PC-3 (cell line): Measurements from ENCODE around the gene GSTCD. TPM values are rescaled to one million over a fixed set of nuclear protein-coding genes. Genes with fewer than 3 reads are reported as not detected.

Experiments used
- ATAC-seq: fragments of 200-7000 bp; cut with Tn5 transposase; 2 replicates; pipeline ENCODE4 v1.9.1; 2020; ENCODE audit warnings: mild to moderate bottlenecking, moderate library complexity
- BruUV-seq: library from RNA; stranded (reverse); fragments of 400-500 nt; replicated peaks from 2 replicates; lab custom pipeline; 2021; lab: Mats Ljungman, UMichigan
- CTCF ChIA-PET: fragments of 300-600 bp; sonication (Branson Sonifier 250); formaldehyde crosslinking; loops from one replicate; lab custom pipeline; 2022; ENCODE audit warnings: antibody characterized with exemption; lab: Charles Lee
- POLR2A ChIA-PET: fragments of 300-600 bp; sonication (Branson Sonifier 250); formaldehyde crosslinking; loops from one replicate; lab custom pipeline; 2022; ENCODE audit warnings: antibody characterized with exemption; ENCODE audit not compliant: unreplicated experiment; lab: Charles Lee
- DNase-seq: peaks from one replicate; pipeline ENCODE4 v3.0.0-alpha.2; 2015
- H2AFZ ChIP-seq: fragments of 300-600 bp; sonication (generic); 2 replicates; pipeline ENCODE4 v1.6.0; 2016; ENCODE audit warnings: antibody characterized with exemption, low read length
- H3F3A ChIP-seq: fragments of 300-600 bp; sonication (generic); one replicate; pipeline ENCODE4 v1.6.0; 2017; ENCODE audit warnings: antibody characterized with exemption, low read length, control low read depth, mild to moderate bottlenecking; ENCODE audit not compliant: unreplicated experiment
- H3K27ac ChIP-seq: fragments of 300-600 bp; sonication (generic); 2 replicates; pipeline ENCODE4 v1.5.1; 2016; ENCODE audit warnings: mild to moderate bottlenecking, low read length
- H3K27me3 ChIP-seq: fragments of 300-600 bp; sonication (generic); 2 replicates; pipeline ENCODE4 v1.6.1; 2016; ENCODE audit warnings: low read length, mixed read lengths
- H3K36me3 ChIP-seq: fragments of 300-600 bp; sonication (generic); 2 replicates; pipeline ENCODE4 v1.6.1; 2016; ENCODE audit warnings: low read depth, mixed run types, low read length, mixed read lengths
- H3K4me1 ChIP-seq: fragments of 300-600 bp; sonication (generic); 2 replicates; pipeline ENCODE4 v1.5.1; 2016; ENCODE audit warnings: low read length; ENCODE audit not compliant: insufficient read depth
- H3K4me2 ChIP-seq: fragments of 300-600 bp; sonication (generic); 2 replicates; pipeline ENCODE4 v1.6.0; 2016; ENCODE audit warnings: low read length
- H3K4me3 ChIP-seq: fragments of 300-600 bp; sonication (generic); 2 replicates; pipeline ENCODE4 v1.5.1; 2016; ENCODE audit warnings: mild to moderate bottlenecking, low read length, mixed read lengths
- H3K79me2 ChIP-seq: fragments of 300-600 bp; sonication (generic); 2 replicates; pipeline ENCODE4 v1.6.1; 2017; ENCODE audit warnings: low read length, mixed read lengths
- H3K9ac ChIP-seq: fragments of 300-600 bp; sonication (generic); 2 replicates; pipeline ENCODE4 v1.6.0; 2016; ENCODE audit warnings: mild to moderate bottlenecking, low read length
- H3K9me2 ChIP-seq: fragments of 300-600 bp; sonication (generic); replicated peaks from 2 replicates; pipeline ENCODE4 v1.6.1; 2016; ENCODE audit warnings: mixed run types, low read length, mixed read lengths
- H3K9me3 ChIP-seq: fragments of 300-600 bp; sonication (generic); 2 replicates; pipeline ENCODE4 v1.6.1; 2016; ENCODE audit warnings: low read length, mixed read lengths
- H4K20me1 ChIP-seq: fragments of 300-600 bp; sonication (generic); 2 replicates; pipeline ENCODE4 v1.6.1; 2016; ENCODE audit warnings: low read length, mixed read lengths
- CTCF ChIP-seq: fragments of 300-600 bp; sonication (generic); conservative IDR thresholded peaks from 2 replicates; pipeline ENCODE4 v1.5.1; 2017; ENCODE audit warnings: antibody characterized with exemption, low read depth, mild to moderate bottlenecking, low read length
- EZH2 ChIP-seq: fragments of 300-600 bp; sonication (generic); IDR thresholded peaks from one replicate; pipeline ENCODE4 v1.6.1; 2017; ENCODE audit warnings: antibody characterized with exemption, mild to moderate bottlenecking, low read length; ENCODE audit not compliant: unreplicated experiment
- EZH2phosphoT487 ChIP-seq: fragments of 300-600 bp; sonication (generic); IDR thresholded peaks from 2 replicates; pipeline ENCODE4 v1.6.1; 2018; ENCODE audit warnings: mild to moderate bottlenecking, antibody characterized with exemption, low read length, borderline replicate concordance
- intact Hi-C: fragments of 100-400 bp; cut with micrococcal nuclease; formaldehyde crosslinking; loops from 2 replicates; pipeline ENCODE4 v1.9.0; 2023
- total RNA-seq: library from RNA; depleted of rRNA; stranded (reverse); fragments of >200 nt; gene quantifications from 2 replicates; pipeline ENCODE4 v1.2.3, GENCODE V29; 2014

GSTCD gene
- total RNA-seq, 1 experiment from 2014 or later, result 12.1 TPM

DNA sequence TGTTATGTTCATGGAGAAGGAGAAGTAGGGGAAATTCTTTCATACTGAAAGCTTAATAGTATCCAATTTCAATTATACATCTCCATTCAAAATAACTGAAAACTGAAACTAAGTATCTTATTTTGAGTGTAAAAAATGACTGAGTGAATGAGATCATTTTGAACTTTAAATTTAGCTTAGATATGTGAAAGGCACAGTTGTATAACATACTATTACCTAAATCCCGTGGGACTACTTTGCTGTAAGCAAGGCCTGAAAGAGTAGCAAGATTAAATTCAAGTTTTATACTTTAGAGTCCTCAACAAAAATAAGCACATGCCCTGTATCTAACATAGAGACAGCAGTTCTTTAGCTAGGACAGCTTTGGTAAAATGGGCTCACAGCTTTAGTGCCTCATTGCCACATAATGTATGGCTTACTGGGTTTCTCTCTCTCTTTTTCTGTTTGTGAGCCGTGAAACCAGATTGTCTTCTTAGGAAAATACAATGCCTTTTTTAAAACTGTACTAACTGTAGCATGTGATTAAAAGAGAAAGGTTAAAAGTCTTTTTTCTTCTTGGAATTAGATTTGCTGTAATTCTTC is 43.2 kb downstream of the GSTCD start:
- no peaks in the 10 kb centered on the region for H3F3A ChIP-seq
- H3K9me2 ChIP-seq, result no peaks in the 10 kb centered on the region
- H3K4me2 ChIP-seq, result no peak overlapping the region
- H3K27me3 ChIP-seq, result no peaks in the 10 kb centered on the region
- H3K79me2 ChIP-seq, result no peaks in the 10 kb centered on the region
- no TSS peak for BruUV-seq
- no peaks in the 10 kb centered on the region for H3K36me3 ChIP-seq
- ATAC-seq, result no peak
- no peak overlapping the region for H3K4me3 ChIP-seq
- no peaks in the 10 kb centered on the region for H4K20me1 ChIP-seq
- no peak overlapping the region for H3K27ac ChIP-seq
- no peak for DNase-seq
- H3K9me3 ChIP-seq, result no peaks in the 10 kb centered on the region
- no peak for TF ChIP-seq EZH2
- no peak for TF ChIP-seq CTCF
- no peak for TF ChIP-seq EZH2phosphoT487
- H3K4me1 ChIP-seq, result no peaks in the 10 kb centered on the region
- H2AFZ ChIP-seq, result no peak overlapping the region
- ChIA-PET POLR2A (no interaction called here), CTCF (no interaction called here)
- H3K9ac ChIP-seq, result no peak overlapping the region
- intact Hi-C loops, result no loop called here

DNA sequence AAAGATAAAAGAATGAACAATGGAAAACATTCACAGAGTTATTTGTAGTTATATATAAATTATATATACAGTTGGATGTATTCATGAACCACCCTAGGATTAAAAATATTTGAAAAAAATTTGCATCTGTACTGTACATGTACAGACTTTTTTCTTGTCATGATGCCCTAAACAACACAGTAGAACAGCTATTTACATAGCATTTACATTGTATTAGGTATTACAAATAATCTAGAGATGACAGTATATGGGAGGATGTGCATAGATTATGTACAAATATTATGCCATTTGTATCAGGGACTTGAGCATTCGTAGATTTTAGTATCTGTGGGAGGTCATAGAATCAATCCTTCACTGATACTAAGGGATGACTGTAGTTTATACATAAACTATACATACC is 44.8 kb downstream of the GSTCD start:
- no peaks in the 10 kb centered on the region for H3F3A ChIP-seq
- H3K4me3 ChIP-seq, result no peak overlapping the region
- intact Hi-C loops, result no loop called here
- H3K27me3 ChIP-seq, result no peaks in the 10 kb centered on the region
- no TSS peak for BruUV-seq
- ATAC-seq, result no peak
- no peaks in the 10 kb centered on the region for H4K20me1 ChIP-seq
- POLR2A ChIA-PET, result no interaction called here
- H2AFZ ChIP-seq, result no peak overlapping the region
- H3K4me2 ChIP-seq, result no peak overlapping the region
- TF ChIP-seq EZH2phosphoT487 (no peak), EZH2 (no peak), CTCF (no peak)
- H3K9ac ChIP-seq, result no peak overlapping the region
- no peak for DNase-seq
- H3K9me2 ChIP-seq, result no peaks in the 10 kb centered on the region
- H3K27ac ChIP-seq, result no peak overlapping the region
- no peaks in the 10 kb centered on the region for H3K79me2 ChIP-seq
- CTCF ChIA-PET, result no interaction called here
- H3K36me3 ChIP-seq, result no peaks in the 10 kb centered on the region
- no peaks in the 10 kb centered on the region for H3K9me3 ChIP-seq
- H3K4me1 ChIP-seq, result no peaks in the 10 kb centered on the region

DNA sequence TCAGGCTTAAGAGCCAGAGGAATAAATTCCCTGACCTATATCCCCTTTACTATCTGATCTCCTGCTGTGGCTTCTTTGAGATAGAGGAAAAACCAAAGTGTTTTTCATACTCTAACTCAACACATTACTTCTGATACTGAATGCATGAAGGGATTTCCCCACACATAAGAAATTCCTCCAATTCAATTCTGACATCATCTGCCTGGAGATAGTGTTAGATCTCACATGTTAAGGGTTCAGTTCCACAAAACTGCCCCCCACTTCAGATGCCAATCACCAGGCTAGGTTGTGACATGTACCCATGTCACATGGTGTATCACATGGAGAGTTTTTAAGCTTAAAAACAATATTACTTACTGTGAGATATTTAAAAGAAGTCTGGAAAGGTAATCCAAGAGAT is 46.8 kb downstream of the GSTCD start:
- H3K4me3 ChIP-seq, result no peak overlapping the region
- H3K9ac ChIP-seq, result no peak overlapping the region
- no peaks in the 10 kb centered on the region for H3F3A ChIP-seq
- no TSS peak for BruUV-seq
- ATAC-seq (no peak), DNase-seq (no peak)
- H3K79me2 ChIP-seq, result no peaks in the 10 kb centered on the region
- no peaks in the 10 kb centered on the region for H3K4me1 ChIP-seq
- H3K9me3 ChIP-seq, result no peaks in the 10 kb centered on the region
- TF ChIP-seq CTCF (no peak), EZH2 (no peak), EZH2phosphoT487 (no peak)
- H3K9me2 ChIP-seq, result no peaks in the 10 kb centered on the region
- H4K20me1 ChIP-seq, result no peaks in the 10 kb centered on the region
- ChIA-PET CTCF (no interaction called here), POLR2A (no interaction called here)
- H3K27ac ChIP-seq, result no peak overlapping the region
- intact Hi-C loops, result no loop called here
- no peaks in the 10 kb centered on the region for H3K36me3 ChIP-seq
- no peak overlapping the region for H2AFZ ChIP-seq
- no peak overlapping the region for H3K4me2 ChIP-seq
- no peaks in the 10 kb centered on the region for H3K27me3 ChIP-seq
